ENCODE results near the gene DPEP3.

DNA sequence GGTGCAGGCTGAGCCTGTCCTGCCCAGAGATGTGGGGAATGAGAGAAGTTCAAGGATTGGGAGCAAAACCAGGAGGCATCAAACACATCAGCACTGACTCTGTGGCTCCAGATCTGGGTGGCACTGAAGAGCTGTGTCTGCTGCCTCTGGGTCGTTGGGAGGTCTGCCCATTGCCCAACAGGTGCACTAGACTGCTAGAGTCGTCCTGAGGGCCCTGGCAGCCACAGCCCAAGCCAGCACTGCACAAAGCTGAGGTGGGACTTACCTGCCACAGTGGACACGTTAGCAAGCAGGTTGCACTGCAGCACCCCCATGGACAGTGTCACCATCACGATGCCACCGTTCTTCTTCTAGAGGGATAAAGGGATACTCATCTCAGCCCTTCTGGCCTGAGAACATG lies 3.3 kb downstream of the DPEP3 start:
- TF ChIP-seq NR2C2 (IDR thresholded peaks at IDR 0.05; ENCODE audit: borderline replicate concordance, control insufficient read depth, insufficient read length, low read depth), result no peak
- TF ChIP-seq RUNX3 (IDR thresholded peaks at IDR 0.05; ENCODE audit: low read length), result no peak
- no peak for TF ChIP-seq POLR2AphosphoS2 (IDR thresholded peaks at IDR 0.05; ENCODE audit: low read depth, low read length)
- TF ChIP-seq, protein P1, sequence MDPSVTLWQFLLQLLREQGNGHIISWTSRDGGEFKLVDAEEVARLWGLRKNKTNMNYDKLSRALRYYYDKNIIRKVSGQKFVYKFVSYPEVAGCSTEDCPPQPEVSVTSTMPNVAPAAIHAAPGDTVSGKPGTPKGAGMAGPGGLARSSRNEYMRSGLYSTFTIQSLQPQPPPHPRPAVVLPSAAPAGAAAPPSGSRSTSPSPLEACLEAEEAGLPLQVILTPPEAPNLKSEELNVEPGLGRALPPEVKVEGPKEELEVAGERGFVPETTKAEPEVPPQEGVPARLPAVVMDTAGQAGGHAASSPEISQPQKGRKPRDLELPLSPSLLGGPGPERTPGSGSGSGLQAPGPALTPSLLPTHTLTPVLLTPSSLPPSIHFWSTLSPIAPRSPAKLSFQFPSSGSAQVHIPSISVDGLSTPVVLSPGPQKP (IDR thresholded peaks at IDR 0.05; ENCODE audit: low read depth, low read length), result no peak
- TF ChIP-seq, protein P2, sequence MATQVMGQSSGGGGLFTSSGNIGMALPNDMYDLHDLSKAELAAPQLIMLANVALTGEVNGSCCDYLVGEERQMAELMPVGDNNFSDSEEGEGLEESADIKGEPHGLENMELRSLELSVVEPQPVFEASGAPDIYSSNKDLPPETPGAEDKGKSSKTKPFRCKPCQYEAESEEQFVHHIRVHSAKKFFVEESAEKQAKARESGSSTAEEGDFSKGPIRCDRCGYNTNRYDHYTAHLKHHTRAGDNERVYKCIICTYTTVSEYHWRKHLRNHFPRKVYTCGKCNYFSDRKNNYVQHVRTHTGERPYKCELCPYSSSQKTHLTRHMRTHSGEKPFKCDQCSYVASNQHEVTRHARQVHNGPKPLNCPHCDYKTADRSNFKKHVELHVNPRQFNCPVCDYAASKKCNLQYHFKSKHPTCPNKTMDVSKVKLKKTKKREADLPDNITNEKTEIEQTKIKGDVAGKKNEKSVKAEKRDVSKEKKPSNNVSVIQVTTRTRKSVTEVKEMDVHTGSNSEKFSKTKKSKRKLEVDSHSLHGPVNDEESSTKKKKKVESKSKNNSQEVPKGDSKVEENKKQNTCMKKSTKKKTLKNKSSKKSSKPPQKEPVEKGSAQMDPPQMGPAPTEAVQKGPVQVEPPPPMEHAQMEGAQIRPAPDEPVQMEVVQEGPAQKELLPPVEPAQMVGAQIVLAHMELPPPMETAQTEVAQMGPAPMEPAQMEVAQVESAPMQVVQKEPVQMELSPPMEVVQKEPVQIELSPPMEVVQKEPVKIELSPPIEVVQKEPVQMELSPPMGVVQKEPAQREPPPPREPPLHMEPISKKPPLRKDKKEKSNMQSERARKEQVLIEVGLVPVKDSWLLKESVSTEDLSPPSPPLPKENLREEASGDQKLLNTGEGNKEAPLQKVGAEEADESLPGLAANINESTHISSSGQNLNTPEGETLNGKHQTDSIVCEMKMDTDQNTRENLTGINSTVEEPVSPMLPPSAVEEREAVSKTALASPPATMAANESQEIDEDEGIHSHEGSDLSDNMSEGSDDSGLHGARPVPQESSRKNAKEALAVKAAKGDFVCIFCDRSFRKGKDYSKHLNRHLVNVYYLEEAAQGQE (IDR thresholded peaks at IDR 0.05; ENCODE audit: low read depth, low read length), result no peak
- no peak for TF ChIP-seq EP300 (IDR thresholded peaks at IDR 0.05; ENCODE audit: borderline replicate concordance in 1 of 2, control insufficient read depth in 1 of 2, low read depth in 2 of 2, low read length in 2 of 2)
- TF ChIP-seq, protein P3, sequence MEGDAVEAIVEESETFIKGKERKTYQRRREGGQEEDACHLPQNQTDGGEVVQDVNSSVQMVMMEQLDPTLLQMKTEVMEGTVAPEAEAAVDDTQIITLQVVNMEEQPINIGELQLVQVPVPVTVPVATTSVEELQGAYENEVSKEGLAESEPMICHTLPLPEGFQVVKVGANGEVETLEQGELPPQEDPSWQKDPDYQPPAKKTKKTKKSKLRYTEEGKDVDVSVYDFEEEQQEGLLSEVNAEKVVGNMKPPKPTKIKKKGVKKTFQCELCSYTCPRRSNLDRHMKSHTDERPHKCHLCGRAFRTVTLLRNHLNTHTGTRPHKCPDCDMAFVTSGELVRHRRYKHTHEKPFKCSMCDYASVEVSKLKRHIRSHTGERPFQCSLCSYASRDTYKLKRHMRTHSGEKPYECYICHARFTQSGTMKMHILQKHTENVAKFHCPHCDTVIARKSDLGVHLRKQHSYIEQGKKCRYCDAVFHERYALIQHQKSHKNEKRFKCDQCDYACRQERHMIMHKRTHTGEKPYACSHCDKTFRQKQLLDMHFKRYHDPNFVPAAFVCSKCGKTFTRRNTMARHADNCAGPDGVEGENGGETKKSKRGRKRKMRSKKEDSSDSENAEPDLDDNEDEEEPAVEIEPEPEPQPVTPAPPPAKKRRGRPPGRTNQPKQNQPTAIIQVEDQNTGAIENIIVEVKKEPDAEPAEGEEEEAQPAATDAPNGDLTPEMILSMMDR (IDR thresholded peaks at IDR 0.05 in 2 of 3, conservative IDR thresholded peaks at IDR 0.05 in 1 of 3; ENCODE audit: control insufficient read depth in 2 of 3, extremely low read depth in 1 of 3, insufficient read depth in 1 of 3, low read depth in 3 of 3, low read length in 3 of 3), result no peak
- no peak for TF ChIP-seq HCFC1 (IDR thresholded peaks at IDR 0.05; ENCODE audit: low read length)

Data from GM12878 (cell line).